Endothelial cell (in vitro differentiated cells): Measurements from ENCODE around the gene BSPRY. TPM values are rescaled to one million over a fixed set of nuclear protein-coding genes. Genes with fewer than 3 reads are reported as not detected.

Experiments
- DNase-seq: peaks from one replicate; pipeline ENCODE4 v3.0.0; 2021; ENCODE audit warnings: low spot score
- H3K27ac Mint-ChIP-seq: one replicate; pipeline ENCODE4 v1.8.0; 2021; ENCODE audit warnings: mixed read lengths, inconsistent platforms; ENCODE audit not compliant: unreplicated experiment
- H3K27me3 Mint-ChIP-seq: one replicate; pipeline ENCODE4 v1.8.0; 2021; ENCODE audit warnings: mild to moderate bottlenecking, moderate library complexity, mixed read lengths, inconsistent platforms; ENCODE audit not compliant: unreplicated experiment
- H3K36me3 Mint-ChIP-seq: one replicate; pipeline ENCODE4 v1.8.0; 2021; ENCODE audit warnings: mild to moderate bottlenecking, low read depth, mixed read lengths, inconsistent platforms; ENCODE audit not compliant: unreplicated experiment
- H3K4me1 Mint-ChIP-seq: one replicate; pipeline ENCODE4 v1.8.0; 2021; ENCODE audit warnings: mild to moderate bottlenecking, mixed read lengths, inconsistent platforms; ENCODE audit not compliant: unreplicated experiment
- H3K4me3 Mint-ChIP-seq: one replicate; pipeline ENCODE4 v1.8.0; 2021; ENCODE audit warnings: mild to moderate bottlenecking, mixed read lengths, inconsistent platforms; ENCODE audit not compliant: unreplicated experiment
- H3K9me3 Mint-ChIP-seq: one replicate; pipeline ENCODE4 v1.8.0; 2021; ENCODE audit warnings: mixed read lengths, inconsistent platforms; ENCODE audit not compliant: unreplicated experiment
- total RNA-seq: library from RNA; stranded (reverse); fragmentation: NEBNext Ultra II Directional; extraction: Animal tissue kit (Norgen Biotek cat#: 25700); gene quantifications from one replicate; pipeline ENCODE4 v1.2.1, GENCODE V29; 2021; ENCODE audit not compliant: unreplicated experiment
- TF ChIP-seq, protein P1 (sequence below): fragments of 200-600 bp; sonication (generic); IDR thresholded peaks from one replicate; pipeline ENCODE4 v1.5.0; 2021; ENCODE audit warnings: antibody characterized with exemption; ENCODE audit not compliant: unreplicated experiment

The BSPRY gene
- total RNA-seq, 1 donor from 2014 or later: 0.15 TPM

- no peaks in the 10 kb centered on the region for H3K4me1 Mint-ChIP-seq
- no peak for DNase-seq
- TF ChIP-seq, protein P1, sequence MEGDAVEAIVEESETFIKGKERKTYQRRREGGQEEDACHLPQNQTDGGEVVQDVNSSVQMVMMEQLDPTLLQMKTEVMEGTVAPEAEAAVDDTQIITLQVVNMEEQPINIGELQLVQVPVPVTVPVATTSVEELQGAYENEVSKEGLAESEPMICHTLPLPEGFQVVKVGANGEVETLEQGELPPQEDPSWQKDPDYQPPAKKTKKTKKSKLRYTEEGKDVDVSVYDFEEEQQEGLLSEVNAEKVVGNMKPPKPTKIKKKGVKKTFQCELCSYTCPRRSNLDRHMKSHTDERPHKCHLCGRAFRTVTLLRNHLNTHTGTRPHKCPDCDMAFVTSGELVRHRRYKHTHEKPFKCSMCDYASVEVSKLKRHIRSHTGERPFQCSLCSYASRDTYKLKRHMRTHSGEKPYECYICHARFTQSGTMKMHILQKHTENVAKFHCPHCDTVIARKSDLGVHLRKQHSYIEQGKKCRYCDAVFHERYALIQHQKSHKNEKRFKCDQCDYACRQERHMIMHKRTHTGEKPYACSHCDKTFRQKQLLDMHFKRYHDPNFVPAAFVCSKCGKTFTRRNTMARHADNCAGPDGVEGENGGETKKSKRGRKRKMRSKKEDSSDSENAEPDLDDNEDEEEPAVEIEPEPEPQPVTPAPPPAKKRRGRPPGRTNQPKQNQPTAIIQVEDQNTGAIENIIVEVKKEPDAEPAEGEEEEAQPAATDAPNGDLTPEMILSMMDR: no peak
- no peak overlapping the region for H3K4me3 Mint-ChIP-seq
- H3K27ac Mint-ChIP-seq: no peak overlapping the region
- H3K36me3 Mint-ChIP-seq: peaks cover 6% of the 10 kb centered on the region
- H3K27me3 Mint-ChIP-seq: peaks cover 1% of the 10 kb centered on the region
- H3K9me3 Mint-ChIP-seq: no peaks in the 10 kb centered on the region
These were observed 19.9 kb downstream of the BSPRY start for GRCh38 chr9:113368982-113369854.

- H3K9me3 Mint-ChIP-seq: no peaks in the 10 kb centered on the region
- no peak for DNase-seq
- no peaks in the 10 kb centered on the region for H3K27me3 Mint-ChIP-seq
- no peak overlapping the region for H3K4me3 Mint-ChIP-seq
- no peaks in the 10 kb centered on the region for H3K4me1 Mint-ChIP-seq
- H3K27ac Mint-ChIP-seq: no peak overlapping the region
- H3K36me3 Mint-ChIP-seq: peaks cover 6% of the 10 kb centered on the region
- TF ChIP-seq, protein P1: no peak
These were observed 20.5 kb downstream of the BSPRY start for GRCh38 chr9:113369855-113370140.

DNA sequence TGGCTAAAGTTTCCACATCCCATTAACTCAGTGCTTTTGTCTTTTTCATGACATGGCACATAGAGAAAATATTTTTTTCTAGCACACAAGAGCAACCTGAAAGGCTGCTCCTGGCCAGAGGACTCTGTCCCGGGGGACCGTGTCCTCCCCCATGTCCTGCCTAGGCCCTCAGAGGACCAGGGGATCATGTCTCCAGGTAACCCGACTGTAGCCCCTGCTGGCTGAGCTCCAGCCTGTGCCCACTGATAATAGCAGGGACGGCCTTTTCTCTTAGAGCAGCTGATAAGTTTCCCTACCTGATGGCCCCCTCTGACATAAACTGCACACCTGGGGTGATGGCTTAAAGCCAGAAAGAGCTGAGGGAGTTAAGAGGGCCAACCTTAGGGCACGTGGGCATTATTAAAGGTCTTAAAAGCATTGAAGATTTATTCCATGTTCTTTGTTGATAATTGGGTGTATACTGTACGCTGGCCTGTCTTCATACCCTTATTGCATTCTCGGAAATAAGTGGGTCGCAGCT is 21.5 kb downstream of the BSPRY start:
- no peaks in the 10 kb centered on the region for H3K9me3 Mint-ChIP-seq
- peaks cover 13% of the 10 kb centered on the region for H3K36me3 Mint-ChIP-seq
- no peaks in the 10 kb centered on the region for H3K27me3 Mint-ChIP-seq
- H3K4me1 Mint-ChIP-seq: no peaks in the 10 kb centered on the region
- no peak overlapping the region for H3K27ac Mint-ChIP-seq
- no peak overlapping the region for H3K4me3 Mint-ChIP-seq
- DNase-seq: no peak
- TF ChIP-seq, protein P1: no peak

DNA sequence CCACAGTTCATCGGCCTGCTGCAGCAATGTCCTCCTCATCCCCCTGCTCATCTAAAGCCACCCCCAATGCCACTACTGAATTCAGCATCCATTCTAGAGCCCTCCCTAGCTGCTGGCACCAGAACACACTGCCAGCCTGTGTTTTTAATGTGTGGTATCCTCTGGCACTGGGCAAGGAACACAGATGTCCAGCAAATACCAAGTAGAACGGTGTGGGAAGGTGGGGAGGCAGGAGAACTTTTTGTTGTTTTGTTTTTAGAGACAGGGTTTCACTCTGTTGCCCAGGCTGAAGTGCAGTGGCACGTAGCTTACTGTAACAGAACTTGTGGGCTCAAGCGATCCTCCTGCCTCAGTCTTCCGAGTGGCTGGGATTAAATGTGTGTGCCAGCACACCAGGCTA is 22.7 kb downstream of the BSPRY start:
- TF ChIP-seq, protein P1: no peak
- H3K27me3 Mint-ChIP-seq: no peaks in the 10 kb centered on the region
- no peaks in the 10 kb centered on the region for H3K4me1 Mint-ChIP-seq
- DNase-seq: no peak
- no peak overlapping the region for H3K27ac Mint-ChIP-seq
- no peaks in the 10 kb centered on the region for H3K9me3 Mint-ChIP-seq
- no peak overlapping the region for H3K4me3 Mint-ChIP-seq
- H3K36me3 Mint-ChIP-seq: peaks cover 12% of the 10 kb centered on the region

- no peak for DNase-seq
- Mint-ChIP-seq H3K27me3 (no peaks in the 10 kb centered on the region), H3K4me3 (no peak overlapping the region), H3K9me3 (no peaks in the 10 kb centered on the region), H3K36me3 (peaks cover 10% of the 10 kb centered on the region), H3K4me1 (no peaks in the 10 kb centered on the region), H3K27ac (no peak overlapping the region)
- TF ChIP-seq, protein P1: no peak
These were observed 23.9 kb downstream of the BSPRY start for GRCh38 chr9:113373256-113373655.
